ENCODE measurements around the gene PLEKHG3. TPM values are rescaled to one million over a fixed set of nuclear protein-coding genes. Genes with fewer than 3 reads are reported as not detected.

Gene PLEKHG3
- total and polyA plus RNA-seq, 2 of the 4 experiments (the other 2 are of a cell fraction): 8.2 to 8.4 TPM

DNA sequence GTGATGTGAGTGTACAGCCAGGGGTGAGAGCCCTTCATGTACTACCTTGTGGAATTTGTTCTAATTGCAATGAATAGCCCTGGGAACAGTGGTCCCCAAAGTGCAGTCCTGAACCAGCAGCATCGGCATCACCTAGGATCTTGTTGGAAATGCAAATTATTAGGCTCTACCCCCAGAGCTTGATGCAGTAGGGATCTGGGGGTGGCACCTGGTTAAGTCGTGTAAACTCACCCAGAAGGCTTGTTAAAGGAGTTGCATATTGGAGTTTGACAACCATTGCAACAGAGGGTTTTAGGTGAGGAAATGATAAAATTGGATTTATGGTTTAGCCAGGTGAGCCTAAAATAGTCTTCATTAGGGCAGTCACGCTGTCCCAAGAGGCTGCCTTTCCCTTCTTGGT, 73.2 kb downstream of the PLEKHG3 start:
- TF ChIP-seq RFX5 (IDR thresholded peaks at IDR 0.05; ENCODE audit: low read depth, low read length): no peak
- TF ChIP-seq BHLHE40 (IDR thresholded peaks at IDR 0.05; ENCODE audit: low read depth, low read length): no peak
- TF ChIP-seq CEBPB (IDR thresholded peaks at IDR 0.05; ENCODE audit: low read depth, low read length): no peak
- TF ChIP-seq SMC3 (IDR thresholded peaks at IDR 0.05; ENCODE audit: low read depth, low read length): no peak
- TF ChIP-seq NFE2L2 (IDR thresholded peaks at IDR 0.05; ENCODE audit: low read depth, low read length): no peak
- TF ChIP-seq, protein P1, sequence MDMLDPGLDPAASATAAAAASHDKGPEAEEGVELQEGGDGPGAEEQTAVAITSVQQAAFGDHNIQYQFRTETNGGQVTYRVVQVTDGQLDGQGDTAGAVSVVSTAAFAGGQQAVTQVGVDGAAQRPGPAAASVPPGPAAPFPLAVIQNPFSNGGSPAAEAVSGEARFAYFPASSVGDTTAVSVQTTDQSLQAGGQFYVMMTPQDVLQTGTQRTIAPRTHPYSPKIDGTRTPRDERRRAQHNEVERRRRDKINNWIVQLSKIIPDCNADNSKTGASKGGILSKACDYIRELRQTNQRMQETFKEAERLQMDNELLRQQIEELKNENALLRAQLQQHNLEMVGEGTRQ (IDR thresholded peaks at IDR 0.05; ENCODE audit: low read depth, low read length): no peak
- no peak for TF ChIP-seq MAZ (IDR thresholded peaks at IDR 0.05; ENCODE audit: borderline replicate concordance, low read depth, low read length)
- TF ChIP-seq RAD21 (IDR thresholded peaks at IDR 0.05; ENCODE audit: low read length): no peak
- TF ChIP-seq, protein P2, sequence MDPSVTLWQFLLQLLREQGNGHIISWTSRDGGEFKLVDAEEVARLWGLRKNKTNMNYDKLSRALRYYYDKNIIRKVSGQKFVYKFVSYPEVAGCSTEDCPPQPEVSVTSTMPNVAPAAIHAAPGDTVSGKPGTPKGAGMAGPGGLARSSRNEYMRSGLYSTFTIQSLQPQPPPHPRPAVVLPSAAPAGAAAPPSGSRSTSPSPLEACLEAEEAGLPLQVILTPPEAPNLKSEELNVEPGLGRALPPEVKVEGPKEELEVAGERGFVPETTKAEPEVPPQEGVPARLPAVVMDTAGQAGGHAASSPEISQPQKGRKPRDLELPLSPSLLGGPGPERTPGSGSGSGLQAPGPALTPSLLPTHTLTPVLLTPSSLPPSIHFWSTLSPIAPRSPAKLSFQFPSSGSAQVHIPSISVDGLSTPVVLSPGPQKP (IDR thresholded peaks at IDR 0.05; ENCODE audit: borderline replicate concordance, low read depth, low read length): no peak
- TF ChIP-seq, protein P3, sequence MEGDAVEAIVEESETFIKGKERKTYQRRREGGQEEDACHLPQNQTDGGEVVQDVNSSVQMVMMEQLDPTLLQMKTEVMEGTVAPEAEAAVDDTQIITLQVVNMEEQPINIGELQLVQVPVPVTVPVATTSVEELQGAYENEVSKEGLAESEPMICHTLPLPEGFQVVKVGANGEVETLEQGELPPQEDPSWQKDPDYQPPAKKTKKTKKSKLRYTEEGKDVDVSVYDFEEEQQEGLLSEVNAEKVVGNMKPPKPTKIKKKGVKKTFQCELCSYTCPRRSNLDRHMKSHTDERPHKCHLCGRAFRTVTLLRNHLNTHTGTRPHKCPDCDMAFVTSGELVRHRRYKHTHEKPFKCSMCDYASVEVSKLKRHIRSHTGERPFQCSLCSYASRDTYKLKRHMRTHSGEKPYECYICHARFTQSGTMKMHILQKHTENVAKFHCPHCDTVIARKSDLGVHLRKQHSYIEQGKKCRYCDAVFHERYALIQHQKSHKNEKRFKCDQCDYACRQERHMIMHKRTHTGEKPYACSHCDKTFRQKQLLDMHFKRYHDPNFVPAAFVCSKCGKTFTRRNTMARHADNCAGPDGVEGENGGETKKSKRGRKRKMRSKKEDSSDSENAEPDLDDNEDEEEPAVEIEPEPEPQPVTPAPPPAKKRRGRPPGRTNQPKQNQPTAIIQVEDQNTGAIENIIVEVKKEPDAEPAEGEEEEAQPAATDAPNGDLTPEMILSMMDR (conservative IDR thresholded peaks at IDR 0.05; ENCODE audit: low read depth, low read length): no peak
- no peak for TF ChIP-seq FOS (IDR thresholded peaks at IDR 0.05; ENCODE audit: low read depth, low read length)
- TF ChIP-seq POLR2A (IDR thresholded peaks at IDR 0.05; ENCODE audit: low read depth, low read length): no peak
- intact Hi-C loops (cut with micrococcal nuclease) (no loop called here), in situ Hi-C loops (cut with MboI; ENCODE audit: low sequenced_read_pairs) (no loop called here), dilution Hi-C loops (cut with HindIII; ENCODE audit: low sequenced_read_pairs, unreplicated experiment) (no loop called here)
- Histone ChIP-seq H3K9me1 (ENCODE audit: insufficient read depth, low read length) (peaks cover 4% of the 10 kb centered on the region; the same call in 1 of the 2 replicates), H3K27ac (ENCODE audit: insufficient read depth, low read length) (no peak overlapping the region), H3K4me2 (ENCODE audit: low read depth, low read length) (no peak overlapping the region), H3K56ac (ENCODE audit: extremely low read depth, insufficient read depth, low read length) (no peak overlapping the region), H3K23ac (ENCODE audit: low read depth, low read length) (no peak overlapping the region), H3K9ac (ENCODE audit: low read depth, low read length) (no peak overlapping the region), H4K8ac (ENCODE audit: low read depth in 2 of 2, low read length in 2 of 2) (no peak overlapping the region), H4K5ac (ENCODE audit: low read depth, low read length) (no peak overlapping the region), H2AFZ (replicated peaks; ENCODE audit: low read length, poor library complexity) (no peak overlapping the region), H3K4me1 (ENCODE audit: control insufficient read depth, insufficient read depth, low read length) (no peaks in the 10 kb centered on the region), H4K20me1 (ENCODE audit: insufficient read depth, low read length) (no peaks in the 10 kb centered on the region), H3K27me3 (ENCODE audit: control insufficient read depth, insufficient read depth, low read length) (peaks cover 11% of the 10 kb centered on the region), H3K4me3 (ENCODE audit: insufficient read depth, low read depth, low read length) (no peak overlapping the region), H3K4ac (ENCODE audit: low read depth, low read length) (no peak overlapping the region), H2AK5ac (ENCODE audit: low read depth, low read length) (no peak overlapping the region), H3K9me3 (ENCODE audit: control insufficient read depth, insufficient read depth, low read length) (no peaks in the 10 kb centered on the region; the same call in 1 of the 2 replicates), H3K36me3 (ENCODE audit: control insufficient read depth, insufficient read depth, low read length) (no peaks in the 10 kb centered on the region), H3K18ac (ENCODE audit: low read depth, low read length) (no peak overlapping the region), H4K91ac (ENCODE audit: insufficient read depth, low read depth, low read length) (no peak overlapping the region), H2BK5ac (ENCODE audit: low read depth, low read length, poor library complexity, severe bottlenecking) (no peak overlapping the region), H2AK9ac (replicated peaks; ENCODE audit: low read depth, low read length, poor library complexity) (no peak overlapping the region), H2BK120ac (ENCODE audit: low read depth, low read length) (no peak overlapping the region), H3K14ac (replicated peaks; ENCODE audit: low read depth, low read length) (no peak overlapping the region), H2BK15ac (ENCODE audit: low read depth, low read length) (no peak overlapping the region), H3K79me1 (ENCODE audit: low read depth in 1 of 2, low read length in 2 of 2) (no peaks in the 10 kb centered on the region), H2BK20ac (ENCODE audit: low read depth, low read length) (no peak overlapping the region)
- no TSS peak for BruUV-seq (replicated peaks)
- ATAC-seq (ENCODE audit: low read depth): no peak
- 33% methylated on average over 1 of the region's 3 CpGs; no CpG with 5 or more reads in 1 of the 2 experiments for WGBS, 2 experiments (ENCODE audit: extremely low coverage in 2 of 2, insufficient read length in 1 of 2)
- POLR2A ChIA-PET (ENCODE audit: unreplicated experiment): no interaction called here
- no peak for DNase-seq
- CTCF ChIA-PET: no interaction called here
